ENCODE results near the gene GNPDA2. TPM values are rescaled to one million over a fixed set of nuclear protein-coding genes. Genes with fewer than 3 reads are reported as not detected.

Gene GNPDA2
- polyA plus RNA-seq, 3 donors = 24.6 to 29.0 (median 25.2) TPM

- no peak for DNase-seq (ENCODE audit: extremely low read depth in 1 of 11, low read depth in 9 of 11, low spot score in 4 of 11)
Measured at GRCh38 chr4:44716597-44716996, 9.8 kb downstream of the GNPDA2 start.

GRCh38 chr4:44713125-44713524 is 13.2 kb downstream of the GNPDA2 start:
- no peak for DNase-seq (ENCODE audit: extremely low read depth in 1 of 11, low read depth in 9 of 11, low spot score in 4 of 11)

- no peak for DNase-seq (ENCODE audit: extremely low read depth in 1 of 11, low read depth in 9 of 11, low spot score in 4 of 11)
Measured at GRCh38 chr4:44704673-44705072, 21.7 kb downstream of the GNPDA2 start.

GRCh38 chr4:44701037-44701436 is 25.3 kb downstream of the GNPDA2 start:
- DNase-seq (ENCODE audit: extremely low read depth in 1 of 11, low read depth in 9 of 11, low spot score in 4 of 11) = no peak

- no peak for DNase-seq (ENCODE audit: extremely low read depth in 1 of 11, low read depth in 9 of 11, low spot score in 4 of 11)
Measured at GRCh38 chr4:44700427-44700826, 25.9 kb downstream of the GNPDA2 start.

GRCh38 chr4:44684648-44685047 is 41.7 kb downstream of the GNPDA2 start:
- no peak for DNase-seq (ENCODE audit: extremely low read depth in 1 of 11, low read depth in 9 of 11, low spot score in 4 of 11)

GRCh38 chr4:44679060-44679459 is 47.3 kb downstream of the GNPDA2 start:
- peak in 1 of 11 donors; percentile 3 for DNase-seq (ENCODE audit: extremely low read depth in 1 of 11, low read depth in 9 of 11, low spot score in 4 of 11)

- DNase-seq (ENCODE audit: extremely low read depth in 1 of 11, low read depth in 9 of 11, low spot score in 4 of 11) = peak; percentile 74 to 89 (median 87)
Measured at GRCh38 chr4:44678094-44679041, 48.0 kb downstream of the GNPDA2 start, which contains the start of gene GUF1. Gene GUF1 (plus strand): TSS chr4:44678420. CDS start chr4:44678623, 203 bp downstream.

- DNase-seq (ENCODE audit: extremely low read depth in 1 of 11, low read depth in 9 of 11, low spot score in 4 of 11) = no peak
Measured at GRCh38 chr4:44675366-44675765, 51.0 kb downstream of the GNPDA2 start.

- DNase-seq (ENCODE audit: extremely low read depth in 1 of 11, low read depth in 9 of 11, low spot score in 4 of 11) = no peak
Measured at GRCh38 chr4:44674471-44674870, 51.9 kb downstream of the GNPDA2 start.

- no peak for DNase-seq (ENCODE audit: extremely low read depth in 1 of 11, low read depth in 9 of 11, low spot score in 4 of 11)
Measured at GRCh38 chr4:44671636-44672035, 54.7 kb downstream of the GNPDA2 start.

GRCh38 chr4:44670506-44671199 is 55.7 kb downstream of the GNPDA2 start:
- DNase-seq (ENCODE audit: extremely low read depth in 1 of 11, low read depth in 9 of 11, low spot score in 4 of 11) = no peak

GRCh38 chr4:44668526-44668925 is 57.8 kb downstream of the GNPDA2 start:
- no peak for DNase-seq (ENCODE audit: extremely low read depth in 1 of 11, low read depth in 9 of 11, low spot score in 4 of 11)

GRCh38 chr4:44663539-44664263 is 62.7 kb downstream of the GNPDA2 start:
- DNase-seq (ENCODE audit: extremely low read depth in 1 of 11, low read depth in 9 of 11, low spot score in 4 of 11) = no peak

GRCh38 chr4:44662623-44663005 is 63.7 kb downstream of the GNPDA2 start:
- DNase-seq (ENCODE audit: extremely low read depth in 1 of 11, low read depth in 9 of 11, low spot score in 4 of 11) = no peak

GRCh38 chr4:44661940-44662622 is 64.3 kb downstream of the GNPDA2 start:
- DNase-seq (ENCODE audit: extremely low read depth in 1 of 11, low read depth in 9 of 11, low spot score in 4 of 11) = no peak

GRCh38 chr4:44660396-44660795 is 66.0 kb downstream of the GNPDA2 start:
- no peak for DNase-seq (ENCODE audit: extremely low read depth in 1 of 11, low read depth in 9 of 11, low spot score in 4 of 11)

GRCh38 chr4:44652002-44652401 is 74.4 kb downstream of the GNPDA2 start:
- no peak for DNase-seq (ENCODE audit: extremely low read depth in 1 of 11, low read depth in 9 of 11, low spot score in 4 of 11)
